HCT116 (cell line): ENCODE results near the gene NOD1. TPM values are rescaled to one million over a fixed set of nuclear protein-coding genes. Genes with fewer than 3 reads are reported as not detected.

Experiments used
- ATAC-seq: fragments of 200-7000 bp; cut with Tn5 transposase; 2 replicates; pipeline ENCODE4 v1.9.1; 2020; ENCODE audit warnings: mild to moderate bottlenecking, moderate library complexity
- BruUV-seq: library from RNA; stranded (reverse); fragments of 400-500 nt; replicated peaks from 2 replicates; lab custom pipeline; 2021; lab: Mats Ljungman, UMichigan
- CTCF ChIA-PET: fragments of 300-600 bp; sonication (Branson Sonifier 250); formaldehyde crosslinking; loops from one replicate; lab custom pipeline; 2021; ENCODE audit warnings: antibody characterized with exemption; lab: Charles Lee
- POLR2A ChIA-PET: fragments of 300-600, 350-600 bp; sonication (Branson Sonifier 250); formaldehyde crosslinking; loops from one replicate; lab custom pipeline; 2021; ENCODE audit warnings: antibody characterized with exemption; lab: Charles Lee
- RAD21 ChIA-PET, 2 experiments: fragments of 300-600 bp; sonication (Branson Sonifier 250); formaldehyde crosslinking; loops; one replicate each; lab custom pipeline; 2023; ENCODE audit warnings: low total read pairs in 2 of 2; ENCODE audit not compliant: uncharacterized antibody in 2 of 2, unreplicated experiment in 2 of 2, low non-redundant PET in 1 of 2; lab: Charles Lee
- DNase-seq: peaks from one replicate; pipeline ENCODE4 v3.0.0-alpha.2; 2010; ENCODE audit warnings: low read depth, low spot score
- H2AFZ ChIP-seq: fragments of 200-600 bp; shearing (Covaris generic), sonication (generic); 2 replicates; pipeline ENCODE4 v1.6.1; 2017; ENCODE audit warnings: low read depth, mixed run types, mixed read lengths, antibody characterized with exemption, low read length; ENCODE audit not compliant: poor library complexity, severe bottlenecking
- H3K27ac ChIP-seq: 2 replicates; pipeline ENCODE4 v1.5.1; 2012; ENCODE audit warnings: low read depth, low read length
- H3K27me3 ChIP-seq: fragments of 200-600 bp; sonication (generic); 2 replicates; pipeline ENCODE4 v1.6.1; 2016; ENCODE audit warnings: mixed run types, low read length, mixed read lengths; ENCODE audit not compliant: insufficient read depth
- H3K36me3 ChIP-seq, 2 experiments: fragments of 200-500 bp in 1 of 2; fragments of 200-600 bp in 1 of 2; sonication (Bioruptor generic) in 1 of 2; sonication (generic) in 1 of 2; 2 replicates each; pipeline versions ENCODE4 v1.5.1 to v1.6.1; 2014 to 2016; ENCODE audit warnings: low read length in 2 of 2, inconsistent platforms in 1 of 2, mixed read lengths in 1 of 2, mixed run types in 1 of 2; ENCODE audit not compliant: insufficient read depth in 2 of 2, control insufficient read depth in 1 of 2
- H3K4me1 ChIP-seq, 2 experiments: fragments of 200-600 bp in 1 of 2; sonication (generic) in 1 of 2; 2 replicates each; pipeline versions ENCODE4 v1.5.1 to v1.6.1; 2012 to 2017; ENCODE audit warnings: low read length in 2 of 2, inconsistent platforms in 1 of 2, mild to moderate bottlenecking in 1 of 2, mixed read lengths in 1 of 2, mixed run types in 1 of 2, moderate library complexity in 1 of 2; ENCODE audit not compliant: insufficient read depth in 2 of 2, control insufficient read depth in 1 of 2
- H3K4me2 ChIP-seq: fragments of 200-600 bp; sonication (generic); 2 replicates; pipeline ENCODE4 v1.6.1; 2017; ENCODE audit warnings: mixed run types, low read length, mixed read lengths
- H3K4me3 ChIP-seq, 2 experiments: fragments of 200-600 bp in 1 of 2; sonication (generic) in 1 of 2; replicated peaks in 1 of 2; 2 replicates each; pipeline ENCODE4 v1.5.1; 2011 to 2016; ENCODE audit warnings: low read length in 2 of 2, control low read depth in 1 of 2, low read depth in 1 of 2, mild to moderate bottlenecking in 1 of 2, mixed read lengths in 1 of 2, mixed run types in 1 of 2
- H3K79me2 ChIP-seq: fragments of 200-600 bp; sonication (generic); 2 replicates; pipeline ENCODE4 v1.6.1; 2017; ENCODE audit warnings: mild to moderate bottlenecking, mixed run types, low read length, moderate library complexity, mixed read lengths; ENCODE audit not compliant: insufficient read depth
- H3K9ac ChIP-seq: fragments of 200-600 bp; sonication (generic); 2 replicates; pipeline ENCODE4 v1.6.1; 2016; ENCODE audit warnings: low read length, mixed read lengths
- H3K9me2 ChIP-seq: fragments of 200-600 bp; sonication (generic), shearing (Covaris generic); 2 replicates; pipeline ENCODE4 v1.6.1; 2017; ENCODE audit warnings: mixed run types, mild to moderate bottlenecking, moderate library complexity; ENCODE audit not compliant: insufficient read depth
- H3K9me3 ChIP-seq, 2 experiments: fragments of 200-500 bp in 1 of 2; fragments of 200-600 bp in 1 of 2; sonication (Bioruptor generic) in 1 of 2; sonication (generic) in 1 of 2; 2 replicates each; pipeline ENCODE4 v1.6.1; 2014 to 2017; ENCODE audit warnings: low read length in 2 of 2, mixed read lengths in 2 of 2, inconsistent platforms in 1 of 2, low read depth in 1 of 2, mild to moderate bottlenecking in 1 of 2, mixed run types in 1 of 2, moderate library complexity in 1 of 2; ENCODE audit not compliant: control insufficient read depth in 1 of 2, insufficient read depth in 1 of 2
- H4K20me1 ChIP-seq: fragments of 200-600 bp; sonication (generic), shearing (Covaris generic); 2 replicates; pipeline ENCODE4 v1.6.1; 2017; ENCODE audit warnings: mixed run types, mild to moderate bottlenecking, moderate library complexity; ENCODE audit not compliant: insufficient read depth
- CEBPB ChIP-seq: IDR thresholded peaks from 2 replicates; pipeline ENCODE4 v1.6.1; 2012; ENCODE audit warnings: low read depth
- EZH2 ChIP-seq: fragments of 200-600 bp; sonication (generic); IDR thresholded peaks from 2 replicates; pipeline ENCODE4 v1.6.1; 2017; ENCODE audit warnings: antibody characterized with exemption, mixed run types
- EZH2phosphoT487 ChIP-seq: fragments of 200-600 bp; IDR thresholded peaks from 2 replicates; pipeline ENCODE4 v1.6.1; 2018; ENCODE audit warnings: antibody characterized with exemption, borderline replicate concordance
- FOSL1 ChIP-seq: IDR thresholded peaks from 2 replicates; pipeline ENCODE4 v1.6.1; 2012; ENCODE audit warnings: low read depth
- JUND ChIP-seq: IDR thresholded peaks from 2 replicates; pipeline ENCODE4 v1.6.1; 2012
- MAX ChIP-seq: IDR thresholded peaks from 2 replicates; pipeline ENCODE4 v1.6.1; 2012
- POLR2AphosphoS5 ChIP-seq: IDR thresholded peaks from 2 replicates; pipeline ENCODE4 v1.6.1; 2011; ENCODE audit warnings: mild to moderate bottlenecking, low read depth, low read length, moderate library complexity
- RAD21 ChIP-seq: IDR thresholded peaks from 2 replicates; pipeline ENCODE4 v1.6.1; 2012; ENCODE audit warnings: low read depth, mild to moderate bottlenecking
- REST ChIP-seq: IDR thresholded peaks from 2 replicates; pipeline ENCODE4 v1.6.1; 2012; ENCODE audit warnings: low read depth
- SIN3A ChIP-seq: IDR thresholded peaks from 2 replicates; pipeline ENCODE4 v1.6.1; 2012; ENCODE audit warnings: low read depth
- SP1 ChIP-seq: IDR thresholded peaks from 2 replicates; pipeline ENCODE4 v1.6.1; 2012; ENCODE audit warnings: low read depth
- SRF ChIP-seq: IDR thresholded peaks from 2 replicates; pipeline ENCODE4 v1.6.1; 2012; ENCODE audit warnings: low read depth
- TCF7L2 ChIP-seq: IDR thresholded peaks from 2 replicates; pipeline ENCODE4 v1.7.0; 2011; ENCODE audit warnings: borderline replicate concordance, inconsistent platforms; ENCODE audit not compliant: insufficient read depth, insufficient read length; ENCODE audit errors: extremely low read depth
- ZBTB33 ChIP-seq: IDR thresholded peaks from 2 replicates; pipeline ENCODE4 v1.6.1; 2011; ENCODE audit warnings: mild to moderate bottlenecking, low read length, moderate library complexity; ENCODE audit not compliant: insufficient replicate concordance; ENCODE audit errors: extremely low read depth
- ZFX ChIP-seq: fragments of 450-650 bp; IDR thresholded peaks from 2 replicates; pipeline ENCODE4 v1.6.1; 2017
- ZNF274 ChIP-seq: fragments of 200-500 bp; sonication (Bioruptor generic); IDR thresholded peaks from 2 replicates; pipeline ENCODE4 v1.6.1; 2014; ENCODE audit warnings: mild to moderate bottlenecking, low read depth, low read length, inconsistent platforms
- intact Hi-C: fragments of 100-400 bp; cut with micrococcal nuclease; formaldehyde crosslinking; loops from 2 replicates; pipeline ENCODE4 v1.10.0; 2022
- total RNA-seq: library from RNA; stranded (reverse); gene quantifications from one replicate; pipeline ENCODE4 v1.2.1, GENCODE V29; 2021; ENCODE audit not compliant: unreplicated experiment
- TF ChIP-seq, protein P1 (sequence below), 3 experiments: fragments of 200-600 bp in 1 of 3; sonication (generic) in 1 of 3; IDR thresholded peaks in 2 of 3; conservative IDR thresholded peaks in 1 of 3; 2 replicates each; pipeline ENCODE4 v1.5.1; 2012 to 2017; ENCODE audit warnings: low read depth in 2 of 3, low read length in 2 of 3, antibody characterized with exemption in 1 of 3, borderline replicate concordance in 1 of 3, control low read depth in 1 of 3, mild to moderate bottlenecking in 1 of 3, mixed read lengths in 1 of 3, mixed run types in 1 of 3, moderate library complexity in 1 of 3; ENCODE audit not compliant: insufficient read depth in 1 of 3
- TF ChIP-seq, protein P2 (sequence below): IDR thresholded peaks from 2 replicates; pipeline ENCODE4 v1.6.1; 2012

NOD1 gene
- total RNA-seq, 1 experiment from 2014 or later, result 5.9 TPM

DNA sequence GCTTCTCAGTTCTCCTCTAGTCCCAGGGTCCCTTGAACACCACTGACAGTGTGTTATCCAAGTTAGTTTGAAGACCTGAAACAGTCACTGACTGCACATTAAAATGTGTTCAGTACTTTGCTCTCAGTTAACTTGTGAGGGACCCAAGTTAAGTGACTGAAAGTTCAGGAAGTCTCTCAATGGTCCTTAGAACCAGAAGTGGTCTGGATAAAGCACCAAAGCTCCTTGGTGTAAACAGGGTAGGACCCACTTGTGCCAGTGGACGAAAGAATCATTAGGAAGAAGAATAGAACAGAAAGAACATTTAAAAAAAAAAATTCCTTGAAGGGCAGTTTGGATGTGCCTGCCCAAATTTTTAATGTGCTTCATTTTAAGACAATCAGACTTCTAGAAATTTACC, 45.1 kb downstream of the NOD1 start:
- Histone ChIP-seq H3K9me2 (no peaks in the 10 kb centered on the region), H3K4me2 (no peak overlapping the region), H3K36me3 (0 out of 4 replicates have a peak, but pooled peaks cover 0 to 3% of the 10 kb centered on the region in 2 experiments), H3K27ac (no peak overlapping the region), H3K4me1 (peaks cover 3 to 6% of the 10 kb centered on the region in 2 experiments; a peak in 1 of 4 replicates), H3K79me2 (no peaks in the 10 kb centered on the region), H4K20me1 (no peaks in the 10 kb centered on the region; the same call in 1 of the 2 replicates), H3K4me3 (no peak overlapping the region), H3K27me3 (no peaks in the 10 kb centered on the region), H3K9me3 (no peaks in the 10 kb centered on the region), H2AFZ (no peak overlapping the region), H3K9ac (no peak overlapping the region)
- TF ChIP-seq ZNF274 (no peak), EZH2 (no peak), TCF7L2 (no peak), CEBPB (no peak), REST (no peak), FOSL1 (no peak), POLR2AphosphoS5 (no peak), ZFX (no peak), SRF (no peak), SIN3A (no peak), JUND (no peak), EZH2phosphoT487 (no peak), RAD21 (no peak), SP1 (no peak), MAX (no peak), ZBTB33 (no peak)
- TF ChIP-seq, protein P1, sequence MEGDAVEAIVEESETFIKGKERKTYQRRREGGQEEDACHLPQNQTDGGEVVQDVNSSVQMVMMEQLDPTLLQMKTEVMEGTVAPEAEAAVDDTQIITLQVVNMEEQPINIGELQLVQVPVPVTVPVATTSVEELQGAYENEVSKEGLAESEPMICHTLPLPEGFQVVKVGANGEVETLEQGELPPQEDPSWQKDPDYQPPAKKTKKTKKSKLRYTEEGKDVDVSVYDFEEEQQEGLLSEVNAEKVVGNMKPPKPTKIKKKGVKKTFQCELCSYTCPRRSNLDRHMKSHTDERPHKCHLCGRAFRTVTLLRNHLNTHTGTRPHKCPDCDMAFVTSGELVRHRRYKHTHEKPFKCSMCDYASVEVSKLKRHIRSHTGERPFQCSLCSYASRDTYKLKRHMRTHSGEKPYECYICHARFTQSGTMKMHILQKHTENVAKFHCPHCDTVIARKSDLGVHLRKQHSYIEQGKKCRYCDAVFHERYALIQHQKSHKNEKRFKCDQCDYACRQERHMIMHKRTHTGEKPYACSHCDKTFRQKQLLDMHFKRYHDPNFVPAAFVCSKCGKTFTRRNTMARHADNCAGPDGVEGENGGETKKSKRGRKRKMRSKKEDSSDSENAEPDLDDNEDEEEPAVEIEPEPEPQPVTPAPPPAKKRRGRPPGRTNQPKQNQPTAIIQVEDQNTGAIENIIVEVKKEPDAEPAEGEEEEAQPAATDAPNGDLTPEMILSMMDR (IDR thresholded peaks at IDR 0.05 in 2 of 3, conservative IDR thresholded peaks at IDR 0.05 in 1 of 3; ENCODE audit: borderline replicate concordance in 1 of 3, insufficient read depth in 1 of 3, low read depth in 2 of 3, low read length in 2 of 3), result no peak
- TF ChIP-seq, protein P2, sequence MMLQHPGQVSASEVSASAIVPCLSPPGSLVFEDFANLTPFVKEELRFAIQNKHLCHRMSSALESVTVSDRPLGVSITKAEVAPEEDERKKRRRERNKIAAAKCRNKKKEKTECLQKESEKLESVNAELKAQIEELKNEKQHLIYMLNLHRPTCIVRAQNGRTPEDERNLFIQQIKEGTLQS, result no peak
- BruUV-seq, result no TSS peak
- intact Hi-C loops, result no loop called here
- DNase-seq (no peak), ATAC-seq (no peak)
- ChIA-PET POLR2A (no interaction called here), CTCF (no interaction called here), RAD21 (no interaction called here)
